ENCODE measurements around the gene ASB2.

Gene ASB2

GRCh38 chr14:93960108-93960475 lies 16.3 kb downstream of the ASB2 start:
- no peak for TF ChIP-seq CTCF (conservative IDR thresholded peaks at IDR 0.05; ENCODE audit: control insufficient read depth, insufficient read depth, low read depth, low read length)
- H3K4me3 ChIP-seq (ENCODE audit: control insufficient read depth, low read depth, low read length), result no peak overlapping the region
- no peak for DNase-seq (ENCODE audit: low read depth)

GRCh38 chr14:93959239-93960107 lies 16.9 kb downstream of the ASB2 start:
- no peak overlapping the region for H3K4me3 ChIP-seq (ENCODE audit: control insufficient read depth, low read depth, low read length)
- TF ChIP-seq CTCF (conservative IDR thresholded peaks at IDR 0.05; ENCODE audit: control insufficient read depth, insufficient read depth, low read depth, low read length), result no peak
- DNase-seq (ENCODE audit: low read depth), result peak; percentile 83

- no peak for TF ChIP-seq CTCF (conservative IDR thresholded peaks at IDR 0.05; ENCODE audit: control insufficient read depth, insufficient read depth, low read depth, low read length)
- no peak overlapping the region for H3K4me3 ChIP-seq (ENCODE audit: control insufficient read depth, low read depth, low read length)
- peak; percentile 3 for DNase-seq (ENCODE audit: low read depth)
Measured at GRCh38 chr14:93958567-93959238, 17.7 kb downstream of the ASB2 start.

GRCh38 chr14:93957751-93958566 lies 18.4 kb downstream of the ASB2 start:
- no peak overlapping the region for H3K4me3 ChIP-seq (ENCODE audit: control insufficient read depth, low read depth, low read length)
- TF ChIP-seq CTCF (conservative IDR thresholded peaks at IDR 0.05; ENCODE audit: control insufficient read depth, insufficient read depth, low read depth, low read length), result no peak
- no peak for DNase-seq (ENCODE audit: low read depth)

GRCh38 chr14:93957333-93957710 lies 19.0 kb downstream of the ASB2 start:
- DNase-seq (ENCODE audit: low read depth), result no peak
- TF ChIP-seq CTCF (conservative IDR thresholded peaks at IDR 0.05; ENCODE audit: control insufficient read depth, insufficient read depth, low read depth, low read length), result no peak
- no peak overlapping the region for H3K4me3 ChIP-seq (ENCODE audit: control insufficient read depth, low read depth, low read length)

- H3K4me3 ChIP-seq (ENCODE audit: control insufficient read depth, low read depth, low read length), result no peak overlapping the region
- no peak for TF ChIP-seq CTCF (conservative IDR thresholded peaks at IDR 0.05; ENCODE audit: control insufficient read depth, insufficient read depth, low read depth, low read length)
- DNase-seq (ENCODE audit: low read depth), result no peak
Measured at GRCh38 chr14:93956514-93957332, 19.6 kb downstream of the ASB2 start.

All from fibroblast of mammary gland (primary cell).